Testis (tissue), 3 donors: Measurements from ENCODE around the gene CCDC33. TPM values are rescaled to one million over a fixed set of nuclear protein-coding genes. Genes with fewer than 3 reads are reported as not detected.

ENCODE experiments used
- DNase-seq: peaks from one replicate; pipeline ENCODE4 v3.0.0-alpha.2; 2019
- H3K27ac ChIP-seq, 2 donors: fragments of 200-600 bp; sonication (generic); one replicate each; pipeline ENCODE4 v1.5.1; 2019
- H3K27me3 ChIP-seq: fragments of 200-600 bp; sonication (generic); one replicate; pipeline ENCODE4 v1.5.1; 2019
- H3K36me3 ChIP-seq: fragments of 200-600 bp; sonication (generic); one replicate; pipeline ENCODE4 v1.5.1; 2017; ENCODE audit warnings: low read depth; ENCODE audit errors: missing control alignments
- H3K4me1 ChIP-seq: fragments of 200-600 bp; sonication (generic); one replicate; pipeline ENCODE4 v1.5.1; 2019
- H3K4me3 ChIP-seq, 2 donors: fragments of 200-600 bp; sonication (generic); one replicate each; pipeline ENCODE4 v1.5.1; 2017 to 2019
- H3K9me3 ChIP-seq: fragments of 200-600 bp; sonication (generic); one replicate; pipeline ENCODE4 v1.5.1; 2017
- POLR2A ChIP-seq: fragments of 450-650 bp; IDR thresholded peaks from one replicate; pipeline ENCODE4 v1.6.1; 2017; ENCODE audit warnings: antibody characterized with exemption, mild to moderate bottlenecking, moderate library complexity
- WGBS, 2 donors: methylation state at CpG; one replicate each; pipeline ENCODE4 v1.1.5; 2018; 5-methylcytosine and 5-hydroxymethylcytosine counted together
- intact Hi-C: fragments of 100-400 bp; cut with DNase I; formaldehyde crosslinking; loops from one replicate; pipeline ENCODE4 v1.15.1; 2023; ENCODE audit warnings: low total_unique reads
- polyA plus RNA-seq: library from polyadenylated mRNA; stranded (reverse); fragments of 350-450 nt; fragmentation: Illumina TruSeq; extraction: RNeasy Lipid Tissue Mini Kit (QIAGEN cat#74804); gene quantifications from one replicate; pipeline ENCODE4 v1.2.3, GENCODE V29; 2014; ENCODE audit warnings: low read depth, low replicate concordance; ENCODE audit not compliant: insufficient read depth
- total RNA-seq, 2 donors: library from RNA; depleted of rRNA; stranded (reverse); fragments of >200 nt; gene quantifications; one replicate each; pipeline ENCODE4 v1.2.3, GENCODE V29; 2016
- TF ChIP-seq, protein P1 (sequence below), 3 experiments: fragments of 450-650 bp in 2 of 3; fragments of 200-600 bp in 1 of 3; sonication (generic) in 1 of 3; IDR thresholded peaks; one replicate each; pipeline ENCODE4 v1.5.1; 2016 to 2019; ENCODE audit warnings: antibody characterized with exemption in 3 of 3, mild to moderate bottlenecking in 2 of 3, moderate library complexity in 1 of 3

CCDC33 gene
- total and polyA plus RNA-seq, 3 donors from 2014 or later, result 11.6 to 41.3 (median 18.5) TPM

DNA sequence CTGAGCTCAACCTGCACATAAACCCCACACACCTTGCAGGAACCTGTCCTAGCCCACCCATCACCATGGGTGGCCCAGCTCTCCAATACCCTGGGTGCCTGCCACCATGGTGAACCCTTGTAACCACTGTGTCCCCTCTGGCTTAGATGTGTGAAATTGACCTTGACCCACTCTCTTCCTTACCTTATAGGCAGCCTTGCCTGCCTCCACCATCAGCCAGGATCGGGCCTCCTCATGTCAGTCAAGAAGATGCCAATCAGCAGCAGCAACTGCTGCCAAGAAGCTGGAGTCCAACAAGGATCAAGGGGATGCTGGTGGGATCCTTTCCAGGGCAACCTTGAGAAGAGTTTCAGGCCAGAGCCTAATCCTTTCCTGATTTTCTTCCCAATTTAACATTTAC is 140.1 kb downstream of the CCDC33 start:
- WGBS, 2 donors, result 63 to 82% methylated on average over 1 of the region's 1 CpG
- DNase-seq, result no peak

DNA sequence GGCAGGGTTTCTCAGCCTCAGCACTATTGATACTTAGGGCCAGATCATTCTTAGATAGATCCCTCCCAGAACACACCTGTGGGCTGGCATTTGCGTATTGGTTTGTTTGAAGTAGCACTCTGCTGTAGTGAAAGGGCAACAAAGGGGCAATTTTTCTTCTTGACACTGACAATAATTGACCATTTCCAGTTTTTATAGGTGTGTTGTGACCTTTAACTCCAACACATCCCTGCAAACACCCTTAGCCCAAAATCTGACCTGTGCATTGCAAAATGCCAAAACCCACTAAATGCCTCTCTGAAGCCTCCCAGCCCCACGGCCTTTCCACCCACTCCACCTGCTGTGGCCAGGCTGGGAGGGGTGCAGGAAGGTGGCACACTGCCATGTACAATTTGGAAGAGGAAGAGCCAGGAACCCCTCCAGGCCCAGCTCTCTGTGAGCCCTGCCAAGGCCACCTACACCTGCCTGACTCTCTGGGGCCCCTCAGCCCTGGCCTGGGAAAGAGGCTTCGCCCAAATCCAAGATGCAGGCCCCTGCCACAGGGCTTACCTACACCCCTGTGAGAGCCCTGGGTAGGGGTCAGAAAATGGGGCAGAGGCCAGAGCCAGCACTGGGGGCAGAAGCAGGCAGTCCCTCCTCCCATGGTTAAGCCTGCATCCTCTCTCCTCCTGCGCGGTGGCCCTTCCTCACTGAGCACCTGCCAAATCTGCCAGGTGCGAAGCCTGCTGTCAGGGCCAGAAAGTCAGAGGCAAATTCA is 140.9 kb downstream of the CCDC33 start:
- no peak for DNase-seq
- no peaks in the 10 kb centered on the region for H3K27me3 ChIP-seq
- no peak for TF ChIP-seq POLR2A
- TF ChIP-seq, protein P1, sequence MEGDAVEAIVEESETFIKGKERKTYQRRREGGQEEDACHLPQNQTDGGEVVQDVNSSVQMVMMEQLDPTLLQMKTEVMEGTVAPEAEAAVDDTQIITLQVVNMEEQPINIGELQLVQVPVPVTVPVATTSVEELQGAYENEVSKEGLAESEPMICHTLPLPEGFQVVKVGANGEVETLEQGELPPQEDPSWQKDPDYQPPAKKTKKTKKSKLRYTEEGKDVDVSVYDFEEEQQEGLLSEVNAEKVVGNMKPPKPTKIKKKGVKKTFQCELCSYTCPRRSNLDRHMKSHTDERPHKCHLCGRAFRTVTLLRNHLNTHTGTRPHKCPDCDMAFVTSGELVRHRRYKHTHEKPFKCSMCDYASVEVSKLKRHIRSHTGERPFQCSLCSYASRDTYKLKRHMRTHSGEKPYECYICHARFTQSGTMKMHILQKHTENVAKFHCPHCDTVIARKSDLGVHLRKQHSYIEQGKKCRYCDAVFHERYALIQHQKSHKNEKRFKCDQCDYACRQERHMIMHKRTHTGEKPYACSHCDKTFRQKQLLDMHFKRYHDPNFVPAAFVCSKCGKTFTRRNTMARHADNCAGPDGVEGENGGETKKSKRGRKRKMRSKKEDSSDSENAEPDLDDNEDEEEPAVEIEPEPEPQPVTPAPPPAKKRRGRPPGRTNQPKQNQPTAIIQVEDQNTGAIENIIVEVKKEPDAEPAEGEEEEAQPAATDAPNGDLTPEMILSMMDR (IDR thresholded peaks at IDR 0.05), result no peak
- H3K36me3 ChIP-seq, result no peaks in the 10 kb centered on the region
- no peaks in the 10 kb centered on the region for H3K9me3 ChIP-seq
- H3K4me3 ChIP-seq, result no peak overlapping the region
- 91 to 96% methylated on average over 6 of the region's 6 CpGs for WGBS, 2 donors
- H3K4me1 ChIP-seq, result peaks cover 19% of the 10 kb centered on the region
- intact Hi-C loops, result loop anchor here (10.0 kb wide), 1 partner anchor 248 kb away; no protein-coding TSS in a partner anchor
- no peak overlapping the region for H3K27ac ChIP-seq

More for the DNA sequence above, 140.1 kb downstream of the CCDC33 start:
- Histone ChIP-seq H3K4me1 (peaks cover 19% of the 10 kb centered on the region), H3K4me3 (no peak overlapping the region), H3K9me3 (no peaks in the 10 kb centered on the region), H3K27ac (no peak overlapping the region), H3K36me3 (no peaks in the 10 kb centered on the region), H3K27me3 (no peaks in the 10 kb centered on the region)
- intact Hi-C loops, result loop anchor here (10.0 kb wide), 1 partner anchor 249 kb away; no protein-coding TSS in a partner anchor
- TF ChIP-seq, protein P1 (IDR thresholded peaks at IDR 0.05), result no peak
- TF ChIP-seq POLR2A, result no peak

DNA sequence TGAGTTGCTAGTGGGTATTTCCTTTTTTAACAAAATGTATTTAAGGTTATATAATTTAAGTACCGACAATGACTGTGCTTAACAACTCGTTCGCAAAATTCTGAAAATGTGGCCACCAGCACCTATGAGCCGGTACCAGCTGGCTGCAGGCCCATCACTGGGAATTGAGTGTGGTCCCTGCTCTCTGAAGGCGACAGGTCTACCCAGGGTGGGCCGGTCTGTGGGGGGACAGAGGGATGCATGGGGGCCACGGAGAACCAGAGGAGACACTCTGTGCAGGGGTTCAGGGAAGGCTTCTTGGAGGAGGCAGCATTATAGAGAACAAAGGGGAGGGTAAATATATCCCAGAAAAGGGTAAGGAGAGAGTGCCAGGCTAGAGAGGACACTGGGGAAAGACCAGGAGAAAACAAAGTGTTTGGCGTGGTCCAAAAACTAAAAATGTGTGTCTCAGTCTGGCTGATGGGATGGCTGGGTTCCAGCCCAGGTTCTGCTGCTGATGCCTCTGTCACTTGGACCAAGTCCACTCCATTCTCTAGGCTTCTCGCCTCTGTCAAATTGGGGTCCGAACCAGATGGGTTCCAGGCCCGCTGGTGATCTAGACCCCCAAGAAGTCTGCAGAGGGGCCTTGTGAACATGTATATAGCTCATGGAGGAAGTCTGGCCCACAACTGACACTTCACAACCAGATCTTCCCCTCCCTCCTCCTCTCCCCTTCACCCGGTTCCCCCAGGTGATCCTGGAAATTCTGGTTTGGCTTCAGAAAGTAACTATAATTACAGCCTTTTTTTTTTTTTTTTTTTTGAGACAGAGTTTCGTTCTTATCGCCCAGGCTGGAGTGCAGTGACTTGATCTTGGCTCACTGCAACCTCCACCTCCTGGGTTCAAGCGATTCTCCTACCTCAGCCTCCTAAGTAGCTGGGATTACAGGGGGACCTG is 142.0 kb downstream of the CCDC33 start:
- H3K36me3 ChIP-seq, result no peaks in the 10 kb centered on the region
- H3K27me3 ChIP-seq, result no peaks in the 10 kb centered on the region
- H3K4me3 ChIP-seq, result no peak overlapping the region
- peaks cover 15% of the 10 kb centered on the region for H3K4me1 ChIP-seq
- TF ChIP-seq POLR2A, result no peak
- TF ChIP-seq, protein P1 (IDR thresholded peaks at IDR 0.05), result no peak
- DNase-seq, result no peak
- H3K9me3 ChIP-seq, result no peaks in the 10 kb centered on the region
- no peak overlapping the region for H3K27ac ChIP-seq
- intact Hi-C loops, result loop anchor here (10.0 kb wide), 1 partner anchor 247 kb away; no protein-coding TSS in a partner anchor
- WGBS, 2 donors, result 85 to 86% methylated on average over 12 to 15 of the region's 15 CpGs

DNA sequence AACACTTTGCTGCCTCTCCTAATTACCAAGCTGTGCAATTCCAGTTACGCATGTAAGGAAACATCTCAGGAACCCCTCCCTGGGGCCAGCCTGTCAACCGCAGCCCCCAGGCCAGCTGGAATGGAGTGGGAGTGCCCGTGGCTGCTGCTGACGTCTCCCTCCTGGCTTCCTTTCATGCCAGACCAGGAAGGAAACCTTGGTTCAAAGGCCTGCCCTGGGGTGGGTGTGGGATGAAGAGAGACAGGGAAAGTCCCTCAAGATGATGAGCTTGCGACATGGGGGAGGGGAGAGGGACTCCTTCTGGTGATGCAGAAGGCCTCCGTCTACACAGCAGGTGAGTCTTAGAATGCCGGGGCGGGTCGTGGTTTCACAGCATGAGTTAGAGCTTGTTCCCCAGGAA is 142.7 kb downstream of the CCDC33 start:
- Histone ChIP-seq H3K9me3 (no peaks in the 10 kb centered on the region), H3K27ac (no peak overlapping the region), H3K27me3 (no peaks in the 10 kb centered on the region), H3K4me3 (no peak overlapping the region), H3K4me1 (peaks cover 11% of the 10 kb centered on the region), H3K36me3 (no peaks in the 10 kb centered on the region)
- no peak for DNase-seq
- WGBS, 2 donors, result 66 to 70% methylated on average over 8 to 9 of the region's 9 CpGs
- intact Hi-C loops, result loop anchor here (10.0 kb wide), 1 partner anchor 246 kb away; no protein-coding TSS in a partner anchor
- no peak for TF ChIP-seq POLR2A
- TF ChIP-seq, protein P1 (IDR thresholded peaks at IDR 0.05), result no peak
